ENCODE results near the gene STARD8. TPM values are rescaled to one million over a fixed set of nuclear protein-coding genes. Genes with fewer than 3 reads are reported as not detected.

Gene STARD8
- total RNA-seq, 1 experiment from 2014 or later = not detected

- no peaks in the 10 kb centered on the region for H3K27me3 ChIP-seq (replicated peaks; ENCODE audit: control insufficient read depth, insufficient read depth, low read length)
- no peaks in the 10 kb centered on the region for H3K9me3 ChIP-seq
- Mint-ChIP-seq H3K4me1 (ENCODE audit: low read depth, unreplicated experiment) (no peaks in the 10 kb centered on the region), H3K9me3 (ENCODE audit: unreplicated experiment) (no peaks in the 10 kb centered on the region), H3K27ac (ENCODE audit: unreplicated experiment) (no peak overlapping the region), H3K4me3 (ENCODE audit: unreplicated experiment) (no peak overlapping the region), H3K27me3 (ENCODE audit: insufficient read depth, unreplicated experiment) (no peaks in the 10 kb centered on the region), H3K36me3 (ENCODE audit: insufficient read depth, unreplicated experiment) (no peaks in the 10 kb centered on the region)
- no peaks in the 10 kb centered on the region for H3K36me3 ChIP-seq (ENCODE audit: control insufficient read depth, insufficient read depth, low read length)
- ChIA-PET CTCF (interaction anchor here (0.5 kb wide), 1 partner anchor 1085 kb away, joined by 3 read pairs; no protein-coding TSS in a partner anchor), POLR2A (no interaction called here)
- TF ChIP-seq CTCF (IDR thresholded peaks at IDR 0.05; ENCODE audit: insufficient read depth in 1 of 2, low read depth in 1 of 2, low read length in 1 of 2, severe bottlenecking in 1 of 2, unreplicated experiment in 1 of 2) = no peak
- no TSS peak for BruUV-seq (replicated peaks)
- no peak overlapping the region for H3K4me3 ChIP-seq (ENCODE audit: low read depth, low read length)
- H3K4me1 ChIP-seq = 0 out of 2 replicates have a peak, but pooled peaks cover 5% of the 10 kb centered on the region
- intact Hi-C loops (cut with micrococcal nuclease; ENCODE audit: unreplicated experiment) = no loop called here
- no peak for DNase-seq
Observed at GRCh38 chrX:68631336-68631735, 16.1 kb upstream of the STARD8 start.

GRCh38 chrX:68632491-68632890 is 15.0 kb upstream of the STARD8 start:
- Mint-ChIP-seq H3K4me3 (ENCODE audit: unreplicated experiment) (no peak overlapping the region), H3K4me1 (ENCODE audit: low read depth, unreplicated experiment) (no peaks in the 10 kb centered on the region), H3K27me3 (ENCODE audit: insufficient read depth, unreplicated experiment) (no peaks in the 10 kb centered on the region), H3K36me3 (ENCODE audit: insufficient read depth, unreplicated experiment) (no peaks in the 10 kb centered on the region), H3K27ac (ENCODE audit: unreplicated experiment) (no peak overlapping the region), H3K9me3 (ENCODE audit: unreplicated experiment) (no peaks in the 10 kb centered on the region)
- ChIA-PET CTCF (no interaction called here), POLR2A (no interaction called here)
- no peak for DNase-seq
- TF ChIP-seq CTCF (IDR thresholded peaks at IDR 0.05; ENCODE audit: insufficient read depth in 1 of 2, low read depth in 1 of 2, low read length in 1 of 2, severe bottlenecking in 1 of 2, unreplicated experiment in 1 of 2) = no peak
- Histone ChIP-seq H3K9me3 (no peaks in the 10 kb centered on the region), H3K4me3 (ENCODE audit: low read depth, low read length) (no peak overlapping the region), H3K27me3 (replicated peaks; ENCODE audit: control insufficient read depth, insufficient read depth, low read length) (no peaks in the 10 kb centered on the region), H3K4me1 (0 out of 2 replicates have a peak, but pooled peaks cover 5% of the 10 kb centered on the region), H3K36me3 (ENCODE audit: control insufficient read depth, insufficient read depth, low read length) (no peaks in the 10 kb centered on the region)
- intact Hi-C loops (cut with micrococcal nuclease; ENCODE audit: unreplicated experiment) = no loop called here
- no TSS peak for BruUV-seq (replicated peaks)

- H3K4me3 Mint-ChIP-seq (ENCODE audit: unreplicated experiment) = no peak overlapping the region
- CTCF ChIA-PET = no interaction called here
- no peak for TF ChIP-seq CTCF (IDR thresholded peaks at IDR 0.05; ENCODE audit: insufficient read depth in 1 of 2, low read depth in 1 of 2, low read length in 1 of 2, severe bottlenecking in 1 of 2, unreplicated experiment in 1 of 2)
- H3K9me3 Mint-ChIP-seq (ENCODE audit: unreplicated experiment) = no peaks in the 10 kb centered on the region
- H3K4me3 ChIP-seq (ENCODE audit: low read depth, low read length) = no peak overlapping the region
- DNase-seq = no peak
- no peaks in the 10 kb centered on the region for H3K36me3 Mint-ChIP-seq (ENCODE audit: insufficient read depth, unreplicated experiment)
- POLR2A ChIA-PET = no interaction called here
- H3K27ac Mint-ChIP-seq (ENCODE audit: unreplicated experiment) = no peak overlapping the region
- intact Hi-C loops (cut with micrococcal nuclease; ENCODE audit: unreplicated experiment) = no loop called here
- no peaks in the 10 kb centered on the region for H3K27me3 ChIP-seq (replicated peaks; ENCODE audit: control insufficient read depth, insufficient read depth, low read length)
- no peaks in the 10 kb centered on the region for H3K4me1 Mint-ChIP-seq (ENCODE audit: low read depth, unreplicated experiment)
- no TSS peak for BruUV-seq (replicated peaks)
- no peaks in the 10 kb centered on the region for H3K9me3 ChIP-seq
- 0 out of 2 replicates have a peak, but pooled peaks cover 5% of the 10 kb centered on the region for H3K4me1 ChIP-seq
- H3K27me3 Mint-ChIP-seq (ENCODE audit: insufficient read depth, unreplicated experiment) = no peaks in the 10 kb centered on the region
- H3K36me3 ChIP-seq (ENCODE audit: control insufficient read depth, insufficient read depth, low read length) = no peaks in the 10 kb centered on the region
Observed at GRCh38 chrX:68633981-68634380, 13.5 kb upstream of the STARD8 start.

All from Caco-2 (cell line).